HCT116 (cell line): ENCODE data around the gene SEC16A. TPM values are rescaled to one million over a fixed set of nuclear protein-coding genes. Genes with fewer than 3 reads are reported as not detected.

Experiments
- ATAC-seq: fragments of 200-7000 bp; cut with Tn5 transposase; 2 replicates; pipeline ENCODE4 v1.9.1; 2020; ENCODE audit warnings: mild to moderate bottlenecking, moderate library complexity
- BruUV-seq: library from RNA; stranded (reverse); fragments of 400-500 nt; replicated peaks from 2 replicates; lab custom pipeline; 2021; lab: Mats Ljungman, UMichigan
- CTCF ChIA-PET: fragments of 300-600 bp; sonication (Branson Sonifier 250); formaldehyde crosslinking; loops from one replicate; lab custom pipeline; 2021; ENCODE audit warnings: antibody characterized with exemption; lab: Charles Lee
- POLR2A ChIA-PET: fragments of 300-600, 350-600 bp; sonication (Branson Sonifier 250); formaldehyde crosslinking; loops from one replicate; lab custom pipeline; 2021; ENCODE audit warnings: antibody characterized with exemption; lab: Charles Lee
- RAD21 ChIA-PET, 2 experiments: fragments of 300-600 bp; sonication (Branson Sonifier 250); formaldehyde crosslinking; loops; one replicate each; lab custom pipeline; 2023; ENCODE audit warnings: low total read pairs in 2 of 2; ENCODE audit not compliant: uncharacterized antibody in 2 of 2, unreplicated experiment in 2 of 2, low non-redundant PET in 1 of 2; lab: Charles Lee
- DNase-seq: peaks from one replicate; pipeline ENCODE4 v3.0.0-alpha.2; 2010; ENCODE audit warnings: low read depth, low spot score
- H2AFZ ChIP-seq: fragments of 200-600 bp; shearing (Covaris generic), sonication (generic); 2 replicates; pipeline ENCODE4 v1.6.1; 2017; ENCODE audit warnings: low read depth, mixed run types, mixed read lengths, antibody characterized with exemption, low read length; ENCODE audit not compliant: poor library complexity, severe bottlenecking
- H3K27ac ChIP-seq: 2 replicates; pipeline ENCODE4 v1.5.1; 2012; ENCODE audit warnings: low read depth, low read length
- H3K27me3 ChIP-seq: fragments of 200-600 bp; sonication (generic); 2 replicates; pipeline ENCODE4 v1.6.1; 2016; ENCODE audit warnings: mixed run types, low read length, mixed read lengths; ENCODE audit not compliant: insufficient read depth
- H3K36me3 ChIP-seq, 2 experiments: fragments of 200-500 bp in 1 of 2; fragments of 200-600 bp in 1 of 2; sonication (Bioruptor generic) in 1 of 2; sonication (generic) in 1 of 2; 2 replicates each; pipeline versions ENCODE4 v1.5.1 to v1.6.1; 2014 to 2016; ENCODE audit warnings: low read length in 2 of 2, inconsistent platforms in 1 of 2, mixed read lengths in 1 of 2, mixed run types in 1 of 2; ENCODE audit not compliant: insufficient read depth in 2 of 2, control insufficient read depth in 1 of 2
- H3K4me1 ChIP-seq, 2 experiments: fragments of 200-600 bp in 1 of 2; sonication (generic) in 1 of 2; 2 replicates each; pipeline versions ENCODE4 v1.5.1 to v1.6.1; 2012 to 2017; ENCODE audit warnings: low read length in 2 of 2, inconsistent platforms in 1 of 2, mild to moderate bottlenecking in 1 of 2, mixed read lengths in 1 of 2, mixed run types in 1 of 2, moderate library complexity in 1 of 2; ENCODE audit not compliant: insufficient read depth in 2 of 2, control insufficient read depth in 1 of 2
- H3K4me2 ChIP-seq: fragments of 200-600 bp; sonication (generic); 2 replicates; pipeline ENCODE4 v1.6.1; 2017; ENCODE audit warnings: mixed run types, low read length, mixed read lengths
- H3K4me3 ChIP-seq, 2 experiments: fragments of 200-600 bp in 1 of 2; sonication (generic) in 1 of 2; replicated peaks in 1 of 2; 2 replicates each; pipeline ENCODE4 v1.5.1; 2011 to 2016; ENCODE audit warnings: low read length in 2 of 2, control low read depth in 1 of 2, low read depth in 1 of 2, mild to moderate bottlenecking in 1 of 2, mixed read lengths in 1 of 2, mixed run types in 1 of 2
- H3K79me2 ChIP-seq: fragments of 200-600 bp; sonication (generic); 2 replicates; pipeline ENCODE4 v1.6.1; 2017; ENCODE audit warnings: mild to moderate bottlenecking, mixed run types, low read length, moderate library complexity, mixed read lengths; ENCODE audit not compliant: insufficient read depth
- H3K9ac ChIP-seq: fragments of 200-600 bp; sonication (generic); 2 replicates; pipeline ENCODE4 v1.6.1; 2016; ENCODE audit warnings: low read length, mixed read lengths
- H3K9me2 ChIP-seq: fragments of 200-600 bp; sonication (generic), shearing (Covaris generic); 2 replicates; pipeline ENCODE4 v1.6.1; 2017; ENCODE audit warnings: mixed run types, mild to moderate bottlenecking, moderate library complexity; ENCODE audit not compliant: insufficient read depth
- H3K9me3 ChIP-seq, 2 experiments: fragments of 200-500 bp in 1 of 2; fragments of 200-600 bp in 1 of 2; sonication (Bioruptor generic) in 1 of 2; sonication (generic) in 1 of 2; 2 replicates each; pipeline ENCODE4 v1.6.1; 2014 to 2017; ENCODE audit warnings: low read length in 2 of 2, mixed read lengths in 2 of 2, inconsistent platforms in 1 of 2, low read depth in 1 of 2, mild to moderate bottlenecking in 1 of 2, mixed run types in 1 of 2, moderate library complexity in 1 of 2; ENCODE audit not compliant: control insufficient read depth in 1 of 2, insufficient read depth in 1 of 2
- H4K20me1 ChIP-seq: fragments of 200-600 bp; sonication (generic), shearing (Covaris generic); 2 replicates; pipeline ENCODE4 v1.6.1; 2017; ENCODE audit warnings: mixed run types, mild to moderate bottlenecking, moderate library complexity; ENCODE audit not compliant: insufficient read depth
- CBX3 ChIP-seq: IDR thresholded peaks from 2 replicates; pipeline ENCODE4 v1.6.1; 2012; ENCODE audit warnings: low read depth
- CEBPB ChIP-seq: IDR thresholded peaks from 2 replicates; pipeline ENCODE4 v1.6.1; 2012; ENCODE audit warnings: low read depth
- EGR1 ChIP-seq: IDR thresholded peaks from 2 replicates; pipeline ENCODE4 v1.6.1; 2012; ENCODE audit warnings: low read depth
- ELF1 ChIP-seq: IDR thresholded peaks from 2 replicates; pipeline ENCODE4 v1.6.1; 2012; ENCODE audit warnings: low read depth, borderline replicate concordance
- EZH2 ChIP-seq: fragments of 200-600 bp; sonication (generic); IDR thresholded peaks from 2 replicates; pipeline ENCODE4 v1.6.1; 2017; ENCODE audit warnings: antibody characterized with exemption, mixed run types
- EZH2phosphoT487 ChIP-seq: fragments of 200-600 bp; IDR thresholded peaks from 2 replicates; pipeline ENCODE4 v1.6.1; 2018; ENCODE audit warnings: antibody characterized with exemption, borderline replicate concordance
- POLR2A ChIP-seq: IDR thresholded peaks from 2 replicates; pipeline ENCODE4 v1.7.0; 2011; ENCODE audit warnings: borderline replicate concordance; ENCODE audit not compliant: insufficient read depth, insufficient read length; ENCODE audit errors: extremely low read depth
- REST ChIP-seq: IDR thresholded peaks from 2 replicates; pipeline ENCODE4 v1.6.1; 2012; ENCODE audit warnings: low read depth
- SIN3A ChIP-seq: IDR thresholded peaks from 2 replicates; pipeline ENCODE4 v1.6.1; 2012; ENCODE audit warnings: low read depth
- SP1 ChIP-seq: IDR thresholded peaks from 2 replicates; pipeline ENCODE4 v1.6.1; 2012; ENCODE audit warnings: low read depth
- SRF ChIP-seq: IDR thresholded peaks from 2 replicates; pipeline ENCODE4 v1.6.1; 2012; ENCODE audit warnings: low read depth
- TCF7L2 ChIP-seq: IDR thresholded peaks from 2 replicates; pipeline ENCODE4 v1.7.0; 2011; ENCODE audit warnings: borderline replicate concordance, inconsistent platforms; ENCODE audit not compliant: insufficient read depth, insufficient read length; ENCODE audit errors: extremely low read depth
- YY1 ChIP-seq: IDR thresholded peaks from 2 replicates; pipeline ENCODE4 v1.6.1; 2011; ENCODE audit warnings: low read length, low read depth, moderate library complexity, mild to moderate bottlenecking; ENCODE audit not compliant: insufficient replicate concordance; ENCODE audit errors: extremely low read depth
- ZBTB33 ChIP-seq: IDR thresholded peaks from 2 replicates; pipeline ENCODE4 v1.6.1; 2011; ENCODE audit warnings: mild to moderate bottlenecking, low read length, moderate library complexity; ENCODE audit not compliant: insufficient replicate concordance; ENCODE audit errors: extremely low read depth
- ZFX ChIP-seq: fragments of 450-650 bp; IDR thresholded peaks from 2 replicates; pipeline ENCODE4 v1.6.1; 2017
- intact Hi-C: fragments of 100-400 bp; cut with micrococcal nuclease; formaldehyde crosslinking; loops from 2 replicates; pipeline ENCODE4 v1.10.0; 2022
- total RNA-seq: library from RNA; stranded (reverse); gene quantifications from one replicate; pipeline ENCODE4 v1.2.1, GENCODE V29; 2021; ENCODE audit not compliant: unreplicated experiment

The SEC16A gene
- total RNA-seq, 1 experiment from 2014 or later, result 49.8 TPM

- Histone ChIP-seq H3K4me2 (no peak overlapping the region), H4K20me1 (no peaks in the 10 kb centered on the region), H3K4me1 (no peaks in the 10 kb centered on the region), H3K4me3 (no peak overlapping the region), H3K36me3 (peaks cover 2 to 19% of the 10 kb centered on the region in 2 experiments; a peak in 2 of 4 replicates), H3K9me2 (no peaks in the 10 kb centered on the region), H3K9ac (no peak overlapping the region), H3K79me2 (no peaks in the 10 kb centered on the region), H2AFZ (no peak overlapping the region), H3K27ac (no peak overlapping the region), H3K27me3 (no peaks in the 10 kb centered on the region), H3K9me3 (no peaks in the 10 kb centered on the region)
- no TSS peak for BruUV-seq
- CTCF ChIA-PET, result no interaction called here
- ATAC-seq (no peak), DNase-seq (no peak)
- intact Hi-C loops, result no loop called here
- RAD21 ChIA-PET, result no interaction called here
- POLR2A ChIA-PET, result no interaction called here
- no peak for TF ChIP-seq YY1
- TF ChIP-seq EZH2, result no peak
- no peak for TF ChIP-seq CEBPB
- TF ChIP-seq SRF, result no peak
- TF ChIP-seq SP1, result no peak
- TF ChIP-seq TCF7L2, result no peak
- TF ChIP-seq CBX3, result no peak
- no peak for TF ChIP-seq ZFX
- TF ChIP-seq POLR2A, result no peak
- TF ChIP-seq REST, result no peak
- TF ChIP-seq ELF1, result no peak
- no peak for TF ChIP-seq EGR1
- TF ChIP-seq SIN3A, result no peak
- TF ChIP-seq ZBTB33, result no peak
- TF ChIP-seq EZH2phosphoT487, result no peak
These were observed 35.1 kb upstream of the SEC16A start for GRCh38 chr9:136517950-136518349.
